ENCODE data around the gene SLC12A2.

DNA sequence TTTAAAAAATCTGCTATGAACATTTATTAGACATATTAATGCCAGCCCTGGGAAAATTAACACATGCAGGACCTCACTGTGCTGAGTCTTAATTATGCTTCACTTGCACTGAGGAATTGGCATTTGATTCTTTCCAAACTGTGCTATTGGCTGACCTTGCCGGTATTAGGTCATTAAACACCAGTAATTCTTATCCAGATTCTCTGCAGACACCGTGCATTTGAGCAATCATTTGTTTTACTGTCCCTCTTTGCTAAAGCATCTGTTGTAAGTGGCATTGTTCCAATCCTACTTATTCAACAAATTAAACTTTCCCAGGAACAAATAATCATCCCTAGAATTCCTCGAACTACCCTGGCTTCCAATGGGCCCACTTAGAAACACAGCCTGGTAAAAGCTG lies 145.0 kb downstream of the SLC12A2 start:
- 0 out of 2 replicates have a peak, but pooled peaks have one; percentile 11 for TF ChIP-seq CEBPB (IDR thresholded peaks at IDR 0.05; ENCODE audit: low read depth, low read length)
- TF ChIP-seq POLR2A (IDR thresholded peaks at IDR 0.05; ENCODE audit: low read depth, low read length), result no peak
- TF ChIP-seq, protein P1, sequence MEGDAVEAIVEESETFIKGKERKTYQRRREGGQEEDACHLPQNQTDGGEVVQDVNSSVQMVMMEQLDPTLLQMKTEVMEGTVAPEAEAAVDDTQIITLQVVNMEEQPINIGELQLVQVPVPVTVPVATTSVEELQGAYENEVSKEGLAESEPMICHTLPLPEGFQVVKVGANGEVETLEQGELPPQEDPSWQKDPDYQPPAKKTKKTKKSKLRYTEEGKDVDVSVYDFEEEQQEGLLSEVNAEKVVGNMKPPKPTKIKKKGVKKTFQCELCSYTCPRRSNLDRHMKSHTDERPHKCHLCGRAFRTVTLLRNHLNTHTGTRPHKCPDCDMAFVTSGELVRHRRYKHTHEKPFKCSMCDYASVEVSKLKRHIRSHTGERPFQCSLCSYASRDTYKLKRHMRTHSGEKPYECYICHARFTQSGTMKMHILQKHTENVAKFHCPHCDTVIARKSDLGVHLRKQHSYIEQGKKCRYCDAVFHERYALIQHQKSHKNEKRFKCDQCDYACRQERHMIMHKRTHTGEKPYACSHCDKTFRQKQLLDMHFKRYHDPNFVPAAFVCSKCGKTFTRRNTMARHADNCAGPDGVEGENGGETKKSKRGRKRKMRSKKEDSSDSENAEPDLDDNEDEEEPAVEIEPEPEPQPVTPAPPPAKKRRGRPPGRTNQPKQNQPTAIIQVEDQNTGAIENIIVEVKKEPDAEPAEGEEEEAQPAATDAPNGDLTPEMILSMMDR (conservative IDR thresholded peaks at IDR 0.05; ENCODE audit: low read depth, low read length), result no peak
- no peak for TF ChIP-seq NFE2L2 (IDR thresholded peaks at IDR 0.05; ENCODE audit: low read depth, low read length)

Data from IMR-90 (cell line).